ENCODE measurements around the gene NAPEPLD. TPM values are rescaled to one million over a fixed set of nuclear protein-coding genes. Genes with fewer than 3 reads are reported as not detected.

Gene NAPEPLD
- total RNA-seq, 4 donors from 2014 or later: 10.2 to 22.8 (median 15.4) TPM

- 86 to 90% methylated on average over 2 of the region's 2 CpGs for WGBS, 2 donors
- H3K4me3 ChIP-seq: no peak overlapping the region
- H3K27ac ChIP-seq: no peak overlapping the region
- H3K9me3 ChIP-seq: no peaks in the 10 kb centered on the region
- TF ChIP-seq, protein P1, sequence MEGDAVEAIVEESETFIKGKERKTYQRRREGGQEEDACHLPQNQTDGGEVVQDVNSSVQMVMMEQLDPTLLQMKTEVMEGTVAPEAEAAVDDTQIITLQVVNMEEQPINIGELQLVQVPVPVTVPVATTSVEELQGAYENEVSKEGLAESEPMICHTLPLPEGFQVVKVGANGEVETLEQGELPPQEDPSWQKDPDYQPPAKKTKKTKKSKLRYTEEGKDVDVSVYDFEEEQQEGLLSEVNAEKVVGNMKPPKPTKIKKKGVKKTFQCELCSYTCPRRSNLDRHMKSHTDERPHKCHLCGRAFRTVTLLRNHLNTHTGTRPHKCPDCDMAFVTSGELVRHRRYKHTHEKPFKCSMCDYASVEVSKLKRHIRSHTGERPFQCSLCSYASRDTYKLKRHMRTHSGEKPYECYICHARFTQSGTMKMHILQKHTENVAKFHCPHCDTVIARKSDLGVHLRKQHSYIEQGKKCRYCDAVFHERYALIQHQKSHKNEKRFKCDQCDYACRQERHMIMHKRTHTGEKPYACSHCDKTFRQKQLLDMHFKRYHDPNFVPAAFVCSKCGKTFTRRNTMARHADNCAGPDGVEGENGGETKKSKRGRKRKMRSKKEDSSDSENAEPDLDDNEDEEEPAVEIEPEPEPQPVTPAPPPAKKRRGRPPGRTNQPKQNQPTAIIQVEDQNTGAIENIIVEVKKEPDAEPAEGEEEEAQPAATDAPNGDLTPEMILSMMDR (IDR thresholded peaks at IDR 0.05): no peak
- no peak for TF ChIP-seq EP300 (IDR thresholded peaks at IDR 0.05)
- no peak for TF ChIP-seq POLR2A (IDR thresholded peaks at IDR 0.05)
- H3K4me1 ChIP-seq: peaks cover 0 to 6% (median 3%) of the 10 kb centered on the region in 4 donors
- DNase-seq (ENCODE audit: low spot score in 2 of 2): no peak
- peaks cover 0 to 6% (median 0%) of the 10 kb centered on the region in 3 donors for H3K36me3 ChIP-seq
- no peaks in the 10 kb centered on the region for H3K27me3 ChIP-seq
Measured at GRCh38 chr7:103140685-103141084, 8.2 kb downstream of the NAPEPLD start.

GRCh38 chr7:103140061-103140460 lies 8.8 kb downstream of the NAPEPLD start:
- Histone ChIP-seq H3K27me3 (no peaks in the 10 kb centered on the region), H3K4me3 (no peak overlapping the region), H3K27ac (no peak overlapping the region), H3K36me3 (peaks cover 0 to 6% (median 0%) of the 10 kb centered on the region in 3 donors), H3K4me1 (peaks cover 0 to 8% (median 2%) of the 10 kb centered on the region in 4 donors), H3K9me3 (no peaks in the 10 kb centered on the region)
- TF ChIP-seq EP300 (IDR thresholded peaks at IDR 0.05) (no peak), POLR2A (IDR thresholded peaks at IDR 0.05) (no peak)
- TF ChIP-seq, protein P1 (IDR thresholded peaks at IDR 0.05): no peak
- 80 to 81% methylated on average over 2 of the region's 2 CpGs for WGBS, 2 donors
- DNase-seq (ENCODE audit: low spot score in 2 of 2): no peak

DNA sequence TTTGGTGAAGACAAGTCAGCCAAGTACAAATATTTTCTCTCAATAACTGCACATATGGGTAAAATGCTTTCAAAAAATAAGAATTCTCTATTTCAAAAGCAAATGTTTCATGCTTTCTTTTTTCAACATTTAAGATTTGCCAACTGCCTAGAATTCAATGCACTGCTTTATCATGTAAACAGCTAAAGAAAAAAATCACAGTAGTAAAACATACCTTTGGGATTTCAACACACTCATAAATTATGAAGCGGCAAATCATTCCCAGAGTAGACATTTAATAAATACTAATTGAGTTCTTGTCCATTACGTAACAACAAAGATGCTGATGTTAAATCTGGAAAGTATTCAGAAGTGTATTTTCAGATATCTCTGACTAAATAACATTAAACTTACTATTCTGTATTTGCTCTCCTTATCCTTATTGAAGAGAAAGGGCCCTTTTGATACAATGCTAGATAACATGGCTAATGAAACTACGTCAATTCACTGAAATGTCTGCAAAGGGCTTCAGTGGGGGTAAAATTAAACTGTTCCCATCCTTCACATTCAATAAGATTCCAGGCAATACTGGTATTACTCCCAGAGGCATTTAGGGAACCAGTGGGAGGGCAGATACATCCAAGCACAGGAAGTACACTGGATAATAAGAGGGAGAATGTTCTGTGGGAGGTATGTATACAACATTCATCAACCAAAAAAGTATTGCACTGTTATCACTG lies 13.9 kb downstream of the NAPEPLD start:
- DNase-seq (ENCODE audit: low spot score in 2 of 2): no peak
- 20 to 26% methylated on average over 3 of the region's 3 CpGs for WGBS, 2 donors

DNA sequence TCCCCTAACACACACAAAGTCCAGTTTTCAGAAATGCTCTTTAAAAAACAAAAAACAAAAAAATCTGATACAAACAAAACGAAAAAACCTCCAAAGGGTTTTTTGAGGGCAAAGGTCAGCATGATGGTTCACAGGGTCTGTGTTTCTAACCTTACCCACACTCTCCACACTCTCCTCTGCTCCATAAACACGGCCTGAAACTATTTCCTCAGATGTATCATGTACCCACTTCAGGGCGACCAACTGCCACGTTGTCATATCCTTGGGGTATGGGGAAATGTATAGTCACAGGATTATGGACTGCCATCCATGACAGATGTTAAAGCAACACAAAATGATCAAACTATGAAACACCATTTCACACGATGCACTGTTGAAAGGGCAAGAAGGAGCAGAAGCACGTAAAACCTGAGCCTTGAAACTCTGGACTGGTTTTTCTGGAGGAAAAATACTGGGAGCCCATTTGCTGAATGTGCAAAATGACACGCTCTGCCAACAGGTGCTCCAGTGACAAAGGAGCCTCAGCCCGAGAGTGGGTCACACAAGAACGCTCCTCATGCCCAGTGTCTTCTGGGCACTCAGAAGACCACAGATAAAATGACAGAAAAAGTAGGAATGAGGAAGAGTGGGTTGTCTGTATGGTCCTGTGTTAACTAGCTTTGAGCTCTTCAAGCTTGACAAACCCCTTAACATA lies 15.8 kb downstream of the NAPEPLD start:
- Histone ChIP-seq H3K9me3 (no peaks in the 10 kb centered on the region), H3K27ac (no peak overlapping the region), H3K4me1 (peaks cover 0 to 34% (median 7%) of the 10 kb centered on the region in 4 donors), H3K4me3 (no peak overlapping the region), H3K27me3 (no peaks in the 10 kb centered on the region), H3K36me3 (peaks cover 0 to 3% (median 0%) of the 10 kb centered on the region in 3 donors)
- DNase-seq (ENCODE audit: low spot score in 2 of 2): no peak
- WGBS, 2 donors: 71 to 72% methylated on average over 9 of the region's 9 CpGs
- TF ChIP-seq POLR2A (IDR thresholded peaks at IDR 0.05): no peak
- TF ChIP-seq, protein P1 (IDR thresholded peaks at IDR 0.05): no peak
- no peak for TF ChIP-seq EP300 (IDR thresholded peaks at IDR 0.05)

More for the DNA sequence above, 13.9 kb downstream of the NAPEPLD start:
- no peaks in the 10 kb centered on the region for H3K27me3 ChIP-seq
- no peaks in the 10 kb centered on the region for H3K9me3 ChIP-seq
- TF ChIP-seq, protein P1 (IDR thresholded peaks at IDR 0.05): no peak
- TF ChIP-seq POLR2A (IDR thresholded peaks at IDR 0.05) (no peak), EP300 (IDR thresholded peaks at IDR 0.05) (no peak)
- H3K27ac ChIP-seq: peak overlapping the region in 3 of 4 donors; percentile 1 to 71 (median 64)
- H3K36me3 ChIP-seq: no peaks in the 10 kb centered on the region
- H3K4me3 ChIP-seq: no peak overlapping the region
- H3K4me1 ChIP-seq: peaks cover 0 to 27% (median 4%) of the 10 kb centered on the region in 4 donors

Data from tibial nerve (tissue), 4 donors.